ENCODE data around the gene PITHD1. TPM values are rescaled to one million over a fixed set of nuclear protein-coding genes. Genes with fewer than 3 reads are reported as not detected.

PITHD1 gene
- total RNA-seq, 4 donors from 2014 or later: 43.6 to 66.6 (median 56.0) TPM

GRCh38 chr1:23795676-23796465 is 17.7 kb downstream of the PITHD1 start:
- H3K4me3 ChIP-seq: no peak overlapping the region
- DNase-seq (ENCODE audit: extremely low spot score): no peak
- TF ChIP-seq EP300 (IDR thresholded peaks at IDR 0.05) (no peak), POLR2A (IDR thresholded peaks at IDR 0.05; ENCODE audit: low read depth) (no peak), POLR2AphosphoS5 (IDR thresholded peaks at IDR 0.05) (no peak)
- TF ChIP-seq, protein P1, sequence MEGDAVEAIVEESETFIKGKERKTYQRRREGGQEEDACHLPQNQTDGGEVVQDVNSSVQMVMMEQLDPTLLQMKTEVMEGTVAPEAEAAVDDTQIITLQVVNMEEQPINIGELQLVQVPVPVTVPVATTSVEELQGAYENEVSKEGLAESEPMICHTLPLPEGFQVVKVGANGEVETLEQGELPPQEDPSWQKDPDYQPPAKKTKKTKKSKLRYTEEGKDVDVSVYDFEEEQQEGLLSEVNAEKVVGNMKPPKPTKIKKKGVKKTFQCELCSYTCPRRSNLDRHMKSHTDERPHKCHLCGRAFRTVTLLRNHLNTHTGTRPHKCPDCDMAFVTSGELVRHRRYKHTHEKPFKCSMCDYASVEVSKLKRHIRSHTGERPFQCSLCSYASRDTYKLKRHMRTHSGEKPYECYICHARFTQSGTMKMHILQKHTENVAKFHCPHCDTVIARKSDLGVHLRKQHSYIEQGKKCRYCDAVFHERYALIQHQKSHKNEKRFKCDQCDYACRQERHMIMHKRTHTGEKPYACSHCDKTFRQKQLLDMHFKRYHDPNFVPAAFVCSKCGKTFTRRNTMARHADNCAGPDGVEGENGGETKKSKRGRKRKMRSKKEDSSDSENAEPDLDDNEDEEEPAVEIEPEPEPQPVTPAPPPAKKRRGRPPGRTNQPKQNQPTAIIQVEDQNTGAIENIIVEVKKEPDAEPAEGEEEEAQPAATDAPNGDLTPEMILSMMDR (IDR thresholded peaks at IDR 0.05): no peak
- intact Hi-C loops (cut with DNase I): no loop called here
- H3K9me3 ChIP-seq: no peaks in the 10 kb centered on the region
- peaks cover 5 to 58% (median 53%) of the 10 kb centered on the region in 4 donors for H3K36me3 ChIP-seq
- peaks cover 38 to 57% (median 46%) of the 10 kb centered on the region in 4 donors for H3K4me1 ChIP-seq
- WGBS: 62% methylated on average over 12 of the region's 16 CpGs
- H3K27ac ChIP-seq (replicated peaks in 1 of 4): no peak overlapping the region
- no peaks in the 10 kb centered on the region for H3K27me3 ChIP-seq

DNA sequence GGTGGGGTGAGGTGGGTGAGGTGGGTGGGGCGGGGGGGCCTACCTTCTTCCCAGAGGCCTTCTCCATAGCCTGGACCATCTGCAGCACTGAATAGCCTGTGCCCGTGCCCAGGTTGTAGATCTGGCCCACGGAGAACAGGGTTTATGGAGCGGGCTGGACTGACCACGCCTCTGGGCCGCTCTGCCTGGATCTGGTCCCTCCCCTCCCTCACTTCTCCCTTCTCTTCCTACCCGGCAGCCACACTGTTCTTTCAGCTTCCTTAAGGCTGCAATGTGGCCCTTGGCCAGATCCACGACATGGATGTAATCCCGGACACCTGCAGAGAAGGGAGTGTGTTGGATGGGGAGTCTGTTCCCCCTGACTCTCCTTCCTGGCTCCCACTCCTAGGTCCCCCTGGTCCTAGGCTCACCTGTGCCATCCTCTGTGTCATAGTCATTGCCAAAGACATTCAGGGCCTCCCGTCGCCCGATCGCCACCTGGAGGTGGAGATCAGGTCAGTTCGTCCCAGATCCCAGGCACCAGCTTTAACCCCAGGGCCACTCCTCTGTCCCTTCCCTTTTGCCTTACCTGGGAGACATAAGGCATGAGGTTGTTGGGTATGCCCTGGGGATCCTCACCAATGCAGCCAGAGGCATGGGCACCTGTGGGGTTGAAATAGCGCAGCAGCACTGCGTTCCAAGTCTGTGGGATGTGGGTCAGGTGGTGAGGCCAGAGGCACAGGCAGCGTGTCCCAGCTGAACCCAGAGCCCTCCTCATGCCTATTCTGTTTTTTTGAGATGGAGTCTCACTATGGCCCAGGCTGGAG is 18.5 kb downstream of the PITHD1 start:
- DNase-seq (ENCODE audit: extremely low spot score): no peak
- no peak overlapping the region for H3K27ac ChIP-seq (replicated peaks in 1 of 4)
- intact Hi-C loops (cut with DNase I): no loop called here

DNA sequence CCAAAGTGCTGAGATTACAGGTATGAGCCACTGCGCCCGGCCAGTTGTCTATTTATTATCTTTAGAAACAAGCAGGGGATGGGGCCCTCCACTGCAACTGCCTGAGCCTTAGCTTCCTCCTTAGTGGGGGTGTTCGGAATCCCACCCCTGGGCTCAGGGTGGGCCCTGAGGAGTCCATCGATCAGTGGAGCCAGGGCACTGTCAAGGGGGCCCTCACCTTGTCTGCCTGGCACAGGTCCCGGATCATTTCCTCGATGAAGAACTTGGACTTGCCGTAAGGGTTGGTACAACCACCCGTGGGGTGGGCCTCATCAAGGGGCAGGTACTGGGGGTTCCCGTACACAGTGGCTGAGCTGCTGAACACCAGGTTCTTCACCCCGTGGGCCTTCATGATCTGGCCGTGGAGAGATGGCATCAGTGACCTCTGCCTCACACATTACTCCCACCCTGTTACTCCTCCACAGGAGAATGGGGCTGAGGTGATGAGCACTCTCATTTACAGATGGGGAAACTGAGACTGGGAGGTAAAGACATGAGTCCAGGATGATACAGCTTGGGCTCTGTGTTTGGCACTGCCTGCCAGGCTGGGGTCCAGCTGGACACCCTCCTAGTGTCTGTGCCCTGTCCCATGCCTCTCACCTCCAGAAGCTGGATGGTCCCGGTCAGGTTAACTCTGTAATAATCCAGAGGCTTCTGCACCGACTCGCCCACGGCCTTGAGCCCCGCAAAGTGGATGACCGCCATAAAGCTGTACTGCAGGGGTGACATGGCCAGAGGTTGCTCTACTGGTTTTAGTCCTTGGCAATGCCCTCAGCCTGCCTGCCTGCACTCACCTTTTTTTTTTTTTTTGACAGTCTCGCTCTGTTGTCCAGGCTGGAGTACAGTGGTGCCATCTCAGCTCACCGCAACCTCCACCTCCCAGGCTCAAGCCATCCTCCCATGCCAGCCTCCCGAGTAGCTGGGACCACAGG is 19.5 kb downstream of the PITHD1 start:
- peaks cover 32 to 54% (median 42%) of the 10 kb centered on the region in 4 donors for H3K4me1 ChIP-seq
- peaks cover 5 to 57% (median 54%) of the 10 kb centered on the region in 4 donors for H3K36me3 ChIP-seq
- no peak overlapping the region for H3K27ac ChIP-seq (replicated peaks in 1 of 4)
- H3K9me3 ChIP-seq: no peaks in the 10 kb centered on the region
- H3K4me3 ChIP-seq: no peak overlapping the region
- TF ChIP-seq POLR2AphosphoS5 (IDR thresholded peaks at IDR 0.05) (no peak), EP300 (IDR thresholded peaks at IDR 0.05) (no peak)
- WGBS: 87% methylated on average over 20 of the region's 20 CpGs
- no peak for DNase-seq (ENCODE audit: extremely low spot score)
- intact Hi-C loops (cut with DNase I): no loop called here
- H3K27me3 ChIP-seq: no peaks in the 10 kb centered on the region

More for the DNA sequence above, 18.5 kb downstream of the PITHD1 start:
- H3K4me1 ChIP-seq: peaks cover 43 to 60% (median 49%) of the 10 kb centered on the region in 4 donors
- no peaks in the 10 kb centered on the region for H3K27me3 ChIP-seq
- H3K36me3 ChIP-seq: peaks cover 5 to 58% (median 53%) of the 10 kb centered on the region in 4 donors
- H3K4me3 ChIP-seq: no peak overlapping the region
- WGBS: 73% methylated on average over 11 of the region's 17 CpGs
- TF ChIP-seq POLR2AphosphoS5 (IDR thresholded peaks at IDR 0.05): no peak
- TF ChIP-seq, protein P1 (IDR thresholded peaks at IDR 0.05): no peak
- TF ChIP-seq POLR2A (IDR thresholded peaks at IDR 0.05; ENCODE audit: low read depth): no peak
- TF ChIP-seq EP300 (IDR thresholded peaks at IDR 0.05): no peak
- no peaks in the 10 kb centered on the region for H3K9me3 ChIP-seq

DNA sequence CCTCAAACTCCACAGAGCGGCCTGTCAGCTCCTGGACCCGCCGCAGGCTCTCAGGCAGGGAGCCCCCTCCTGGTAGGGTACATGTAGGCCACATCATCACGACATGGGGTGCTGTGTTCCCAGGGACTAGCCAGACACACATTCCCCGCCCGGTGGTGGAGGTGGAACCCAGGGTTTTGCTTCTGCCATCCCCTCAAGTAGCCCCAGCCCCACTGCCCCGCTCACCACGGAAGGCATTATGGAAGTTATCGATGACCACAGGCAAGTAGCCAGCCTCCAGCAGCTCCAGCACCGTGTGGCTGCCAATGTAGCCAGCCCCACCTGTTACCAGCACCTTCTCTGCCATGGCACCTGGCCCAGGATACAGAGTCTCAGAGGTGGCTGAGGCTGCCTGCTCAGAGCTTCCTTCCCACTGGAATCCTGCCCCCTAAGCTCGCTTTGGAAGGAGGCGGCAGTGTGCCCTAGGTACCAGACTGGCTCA is 20.5 kb downstream of the PITHD1 start:
- intact Hi-C loops (cut with DNase I): no loop called here
- TF ChIP-seq POLR2A (IDR thresholded peaks at IDR 0.05; ENCODE audit: low read depth) (no peak), POLR2AphosphoS5 (IDR thresholded peaks at IDR 0.05) (no peak), EP300 (IDR thresholded peaks at IDR 0.05) (no peak)
- TF ChIP-seq, protein P1 (IDR thresholded peaks at IDR 0.05): no peak
- peak overlapping the region in 3 of 4 donors; percentile 49 to 96 (median 94) for H3K27ac ChIP-seq (replicated peaks in 1 of 4)
- DNase-seq (ENCODE audit: extremely low spot score): no peak
- peak overlapping the region in 1 of 4 donors; percentile 95 for H3K4me3 ChIP-seq
- peaks cover 23 to 44% (median 33%) of the 10 kb centered on the region in 4 donors for H3K4me1 ChIP-seq
- no peaks in the 10 kb centered on the region for H3K27me3 ChIP-seq
- no peaks in the 10 kb centered on the region for H3K9me3 ChIP-seq
- WGBS: 81% methylated on average over 12 of the region's 12 CpGs
- peaks cover 4 to 58% (median 49%) of the 10 kb centered on the region in 4 donors for H3K36me3 ChIP-seq

All from esophagus muscularis mucosa (tissue), 4 donors.